Glomerular visceral epithelial cell (primary cell): ENCODE measurements around the gene SREBF1.

ENCODE experiments used
- DNase-seq: peaks from one replicate; pipeline ENCODE4 v3.0.0-alpha.2; 2016; ENCODE audit errors: extremely low spot score

The SREBF1 gene

DNA sequence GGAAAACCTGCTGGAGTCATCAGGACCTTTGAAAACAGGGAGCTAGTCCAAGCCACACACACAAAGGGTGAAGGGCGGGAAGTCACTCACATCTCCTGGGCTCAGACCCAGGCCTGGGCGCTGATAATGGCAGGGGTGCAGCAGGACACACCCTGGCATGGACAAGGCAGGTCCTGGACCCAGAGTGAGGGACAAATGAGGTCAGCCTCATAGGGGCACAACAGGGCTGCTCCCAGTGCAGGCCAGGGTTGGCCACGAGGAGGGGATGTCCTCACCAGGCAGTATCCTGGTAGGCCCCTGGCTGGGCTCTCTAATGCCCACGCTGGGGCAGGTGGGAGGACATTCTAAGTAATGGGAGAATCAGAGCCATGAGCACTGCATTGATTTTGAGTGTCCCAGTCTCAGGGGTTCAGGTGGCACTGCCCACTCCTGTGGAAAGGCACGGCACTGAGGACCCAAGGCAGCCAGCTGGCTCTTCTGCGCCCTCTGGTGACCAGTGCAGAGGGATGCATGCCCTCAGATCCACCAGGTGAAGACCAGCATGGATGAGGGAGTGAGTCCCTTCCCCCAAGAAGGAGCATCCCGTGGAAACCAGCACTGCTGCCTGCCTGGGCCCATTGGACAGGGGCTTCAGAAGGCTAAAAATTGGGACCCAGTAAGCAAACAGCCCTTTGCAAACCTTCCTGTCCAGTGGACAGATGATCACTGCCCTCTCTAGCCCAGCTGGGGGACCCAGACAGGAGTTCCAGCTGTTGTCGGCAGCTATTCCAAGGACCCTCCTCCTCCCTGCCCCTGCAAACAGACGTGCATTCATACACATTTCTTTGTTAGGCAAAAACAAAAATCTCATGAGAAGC lies 23.4 kb upstream of the SREBF1 start:
- peak; percentile 74 for DNase-seq

DNA sequence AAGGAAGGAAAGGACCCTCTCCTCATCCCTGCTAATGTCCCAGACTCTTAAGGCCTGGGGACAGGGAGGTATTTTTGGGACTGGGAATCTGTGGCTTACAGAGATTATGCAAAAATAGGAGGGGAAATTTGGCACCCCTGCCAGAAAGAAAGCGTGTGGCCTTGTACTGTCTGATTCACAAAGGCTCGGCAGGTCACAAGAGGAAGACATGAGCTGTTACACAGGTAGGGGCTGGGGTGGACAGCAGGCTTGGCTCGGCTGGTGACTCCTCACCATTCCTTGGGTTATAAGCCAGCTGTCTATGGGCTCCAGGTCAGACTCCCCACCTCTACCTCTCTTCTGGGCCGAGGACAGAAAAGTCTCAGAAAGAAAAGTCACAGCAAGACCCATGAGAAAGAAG lies 20.7 kb upstream of the SREBF1 start:
- DNase-seq: no peak

DNA sequence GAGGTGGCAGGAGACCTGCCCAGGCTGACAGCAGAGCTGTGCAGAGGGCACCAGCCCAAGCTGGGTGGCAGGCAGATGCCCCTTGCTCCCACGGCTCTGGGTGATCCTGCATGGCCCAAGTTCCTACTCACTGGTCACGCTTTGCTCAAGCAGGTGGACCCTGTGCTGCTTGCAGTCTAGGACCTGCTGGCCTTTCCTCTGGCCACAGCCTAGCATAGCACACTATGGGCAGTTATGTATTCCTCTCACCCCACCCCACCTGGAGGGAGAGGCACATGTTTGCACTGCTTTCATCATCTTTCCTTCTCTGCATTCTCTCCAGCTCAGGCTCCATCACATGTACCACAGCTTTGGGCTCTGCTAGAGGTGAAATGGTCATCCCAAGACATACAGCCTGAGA lies 19.6 kb upstream of the SREBF1 start:
- no peak for DNase-seq

DNA sequence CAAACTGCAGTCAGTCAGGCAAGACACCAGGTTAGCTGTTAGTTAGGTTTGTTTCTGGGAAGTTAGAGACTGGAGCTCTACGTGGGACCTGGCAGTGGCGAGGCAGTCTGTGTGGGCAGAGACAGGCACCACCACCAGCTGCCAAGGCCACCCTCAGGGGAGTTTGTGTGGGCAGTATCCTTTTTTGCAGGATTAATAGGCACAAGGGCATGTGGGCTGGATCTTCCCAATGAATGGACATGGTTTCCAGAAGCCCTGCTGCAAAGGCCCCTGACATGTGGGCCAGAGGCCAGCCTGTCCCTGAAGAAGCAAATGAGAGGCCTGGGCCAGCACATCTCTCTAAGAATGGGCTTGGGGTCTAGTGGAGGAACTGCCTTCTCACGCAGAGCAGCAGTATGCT lies 19.2 kb upstream of the SREBF1 start:
- DNase-seq: no peak

DNA sequence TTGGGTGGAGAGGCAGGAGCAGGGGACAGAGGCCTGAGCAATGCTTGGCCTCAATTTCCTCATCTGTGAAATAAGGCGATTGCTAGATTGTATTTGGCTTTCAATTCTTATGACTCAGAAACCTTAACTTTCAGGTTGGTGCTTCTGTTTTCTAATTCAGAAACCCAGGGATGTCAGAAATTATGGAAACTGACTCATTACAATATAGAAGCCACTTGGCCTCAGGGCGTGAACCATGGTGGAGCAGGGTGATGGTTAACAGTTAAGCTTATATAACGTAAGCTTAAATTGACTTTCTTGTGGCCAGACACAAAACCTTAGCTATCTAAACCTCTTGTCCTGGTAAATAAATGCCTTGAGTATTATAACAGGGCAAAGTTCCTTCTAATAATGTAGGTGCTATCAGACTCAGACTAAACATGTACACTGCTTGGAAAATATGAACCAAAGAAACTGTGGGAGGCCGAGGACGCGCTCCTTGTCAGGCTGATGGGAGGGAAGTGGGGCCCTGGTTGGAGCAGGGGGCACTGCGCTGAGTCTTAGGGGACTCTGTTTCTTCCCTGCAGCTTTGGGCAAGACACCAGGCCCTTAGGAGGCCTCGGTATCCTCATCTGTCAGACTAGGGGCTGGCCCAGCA lies 17.1 kb upstream of the SREBF1 start:
- DNase-seq: no peak

DNA sequence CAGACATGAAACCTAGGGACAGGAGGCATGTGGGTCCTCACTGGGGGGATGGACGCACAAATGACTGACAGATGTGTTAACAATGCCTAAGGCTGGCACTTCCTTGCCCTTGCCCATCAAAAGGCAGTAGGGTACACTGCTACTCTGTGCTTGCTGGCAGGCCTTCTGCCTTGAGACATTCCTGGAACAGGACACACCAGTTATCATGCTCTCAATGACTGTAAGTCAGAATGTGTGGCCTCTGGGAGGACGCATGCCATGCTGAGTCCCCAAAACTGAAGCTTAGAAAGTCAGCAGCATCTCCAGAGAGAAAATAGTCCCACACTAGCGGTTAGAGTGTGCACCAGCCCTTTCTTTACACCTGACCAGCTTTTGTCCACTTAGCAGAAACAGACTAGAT lies 16.1 kb upstream of the SREBF1 start:
- DNase-seq: no peak

DNA sequence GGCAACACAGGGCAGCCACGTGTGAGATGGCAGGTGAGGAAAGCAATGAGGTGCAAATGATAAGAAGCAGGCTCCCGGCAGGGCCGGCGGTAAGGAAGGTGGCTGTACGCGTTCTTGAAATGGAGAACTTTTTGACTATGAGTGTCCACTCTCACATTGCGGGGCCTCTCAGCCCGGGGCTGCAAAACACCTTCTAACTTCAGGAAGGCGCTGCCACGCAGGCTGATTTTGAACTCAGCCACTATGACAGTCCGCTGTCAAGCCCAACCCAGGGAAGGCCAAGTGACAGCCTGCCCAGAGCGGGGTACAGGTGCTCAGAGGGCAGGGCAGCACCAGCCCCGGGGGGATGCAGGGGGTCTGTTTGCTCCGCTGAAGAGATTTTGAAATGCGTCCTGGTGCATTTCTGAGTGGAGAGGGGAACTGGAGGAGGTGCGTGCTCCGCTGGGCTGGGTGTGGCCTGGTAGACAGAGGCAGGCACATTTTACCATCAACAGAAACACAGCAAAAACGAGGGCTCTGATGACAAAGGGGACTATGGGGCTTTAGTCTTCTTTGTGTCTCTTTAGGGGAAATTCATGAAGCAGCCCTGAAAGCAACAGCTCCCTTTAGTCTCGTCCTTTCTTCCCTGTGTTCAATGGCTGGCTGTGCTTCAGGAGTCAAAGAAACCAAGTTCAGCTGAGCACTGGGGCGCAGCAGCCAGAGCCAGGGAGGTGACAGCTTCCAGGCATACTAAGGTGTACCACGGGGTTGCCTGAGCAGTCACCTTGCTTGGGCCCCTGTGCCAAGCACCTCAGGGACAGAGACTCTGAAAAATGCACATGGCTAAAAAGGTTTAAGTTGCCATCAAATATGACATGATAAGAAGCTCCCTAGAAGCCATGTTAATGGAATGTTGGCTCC lies 14.6 kb upstream of the SREBF1 start:
- DNase-seq: no peak

DNA sequence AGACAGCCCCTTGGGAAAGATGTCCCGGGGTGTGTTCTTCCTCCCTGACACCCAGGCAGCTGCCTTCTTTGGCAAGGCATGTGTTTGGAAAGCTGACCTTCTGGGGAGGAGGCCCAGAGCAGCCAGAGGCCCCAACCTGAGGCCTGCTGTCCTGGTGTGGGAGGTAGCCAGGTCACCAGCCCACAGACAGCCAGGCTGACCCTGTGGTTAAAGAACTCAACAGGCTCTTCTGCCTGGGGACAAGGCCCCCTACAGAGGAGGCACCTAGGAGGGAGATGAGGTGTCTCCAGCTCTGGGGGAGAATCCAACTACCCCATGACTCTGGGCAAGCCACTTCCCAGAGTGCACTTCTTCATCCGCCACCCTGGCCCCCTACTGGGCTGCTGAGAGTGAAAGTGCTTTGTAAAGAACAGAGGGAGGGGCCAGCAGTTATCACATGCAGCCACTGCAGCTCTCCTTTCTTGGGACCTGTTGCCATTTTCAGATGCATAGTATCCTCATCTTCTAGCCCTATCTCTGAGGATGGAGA lies 13.1 kb upstream of the SREBF1 start:
- DNase-seq: peak; percentile 68

DNA sequence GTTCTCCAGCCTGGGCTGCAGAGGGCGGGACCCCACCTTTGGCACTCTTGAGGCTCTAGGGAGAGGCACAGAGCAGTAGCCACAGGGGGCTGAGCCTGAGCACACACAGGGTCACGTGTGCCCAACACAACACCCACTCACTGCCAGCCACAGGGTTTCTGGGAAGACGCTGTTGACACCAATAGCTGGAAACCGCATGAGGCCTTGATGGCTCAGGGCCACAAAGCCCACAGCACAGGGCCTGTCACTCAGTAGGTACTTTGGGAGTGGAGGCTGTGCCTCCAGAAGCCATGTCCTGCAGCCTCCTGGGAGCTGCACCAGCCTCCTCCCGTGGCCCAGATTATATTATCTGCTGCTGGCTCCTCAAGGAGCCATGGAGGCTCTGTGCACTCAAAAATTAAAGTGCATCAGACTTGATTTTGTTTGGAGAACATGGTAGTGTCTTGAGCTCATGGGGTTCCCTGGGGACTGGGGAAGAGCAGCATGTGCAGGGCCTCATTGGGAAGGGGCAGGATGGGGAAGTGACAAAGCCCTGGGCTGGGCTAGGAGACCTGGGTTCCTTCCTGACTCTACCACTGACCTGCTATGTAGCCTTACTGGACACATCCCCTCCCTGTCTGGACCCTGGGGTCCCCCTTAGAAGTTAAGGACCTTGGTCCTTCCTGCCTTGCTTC lies 12.5 kb upstream of the SREBF1 start:
- DNase-seq: no peak

DNA sequence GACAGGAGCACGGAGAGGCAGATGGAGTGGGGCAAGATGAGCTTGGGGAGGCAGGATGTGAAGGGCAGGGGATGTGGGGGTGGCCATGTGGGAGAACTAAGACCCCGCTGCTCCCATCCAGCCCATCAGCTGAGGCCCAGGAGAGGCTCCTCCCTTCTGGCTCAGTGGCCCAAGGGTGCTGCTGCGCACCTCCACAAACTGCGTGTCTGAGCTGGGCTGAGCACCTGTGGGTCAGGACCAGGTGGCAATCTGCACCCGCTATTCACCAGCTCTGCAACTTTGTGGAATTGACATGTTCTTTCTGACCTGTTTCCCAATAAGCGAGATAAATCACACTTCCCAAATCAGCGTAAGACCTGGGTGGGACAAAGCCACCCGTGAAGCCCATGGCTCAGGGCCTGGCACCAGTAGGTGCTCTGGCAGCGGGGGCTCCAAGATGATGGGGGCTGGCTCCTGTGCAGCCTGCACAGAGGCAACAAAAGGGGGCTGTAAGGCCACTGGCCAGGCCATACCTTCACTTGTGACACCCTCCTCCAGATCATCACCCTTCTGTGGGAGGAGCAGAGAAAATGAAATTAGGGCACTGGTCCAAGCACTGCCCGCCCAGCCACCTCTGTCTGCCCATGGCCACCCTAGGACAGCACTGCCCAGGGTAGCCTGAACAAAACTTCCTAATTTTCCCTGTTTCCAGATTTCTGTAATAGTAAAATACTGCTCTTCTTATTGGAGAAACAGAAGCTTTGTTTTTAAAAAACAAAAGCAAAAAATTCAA lies 11.7 kb upstream of the SREBF1 start:
- no peak for DNase-seq

DNA sequence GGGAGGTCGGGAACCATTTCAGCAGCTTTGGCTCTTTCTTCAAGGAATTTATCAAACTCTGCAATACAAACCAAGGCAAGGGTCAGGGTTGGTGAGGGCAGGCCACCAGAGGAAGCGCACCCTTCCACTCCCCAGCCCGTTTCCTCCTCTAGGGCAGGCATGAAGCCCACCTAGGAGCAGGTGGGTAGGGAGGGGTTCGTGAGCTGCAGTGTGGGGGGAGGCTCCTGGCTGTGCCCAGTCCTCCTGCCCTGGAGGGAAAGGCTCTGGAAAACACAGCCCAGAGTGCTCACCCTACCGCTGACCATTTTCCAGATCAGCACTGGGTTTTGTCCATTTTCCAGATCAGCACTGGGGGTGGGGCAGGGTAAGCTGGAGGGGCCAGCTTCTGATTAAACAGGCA lies 10.9 kb upstream of the SREBF1 start:
- DNase-seq: no peak

DNA sequence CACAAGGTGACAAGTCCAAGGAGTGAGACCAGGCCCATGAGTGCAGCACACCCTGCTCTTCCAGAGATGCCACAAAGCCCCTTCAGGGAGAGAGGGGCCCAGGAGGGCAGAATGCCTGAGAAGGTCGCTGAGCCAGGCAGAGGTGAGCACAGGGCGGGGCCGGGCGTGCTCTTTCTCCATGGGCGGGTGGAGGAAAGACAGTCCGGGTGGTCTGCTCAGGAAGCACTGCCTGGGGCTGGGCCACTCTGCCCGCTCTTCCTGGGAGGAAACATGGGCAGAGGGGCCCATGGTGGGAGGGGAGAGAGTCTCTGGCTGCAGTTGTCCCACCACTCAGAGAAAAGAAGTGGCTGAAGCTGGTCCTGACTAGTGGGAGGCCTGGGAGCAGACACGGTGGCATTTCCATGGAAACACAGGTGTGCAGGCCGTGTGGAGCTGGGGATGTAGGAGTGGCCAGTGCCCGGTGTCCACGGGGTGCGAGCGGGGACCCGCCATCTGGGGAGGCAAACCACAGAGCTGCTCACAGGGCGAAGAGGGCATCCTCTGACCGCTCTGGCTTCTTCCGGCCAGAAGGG lies 10.4 kb upstream of the SREBF1 start:
- no peak for DNase-seq

DNA sequence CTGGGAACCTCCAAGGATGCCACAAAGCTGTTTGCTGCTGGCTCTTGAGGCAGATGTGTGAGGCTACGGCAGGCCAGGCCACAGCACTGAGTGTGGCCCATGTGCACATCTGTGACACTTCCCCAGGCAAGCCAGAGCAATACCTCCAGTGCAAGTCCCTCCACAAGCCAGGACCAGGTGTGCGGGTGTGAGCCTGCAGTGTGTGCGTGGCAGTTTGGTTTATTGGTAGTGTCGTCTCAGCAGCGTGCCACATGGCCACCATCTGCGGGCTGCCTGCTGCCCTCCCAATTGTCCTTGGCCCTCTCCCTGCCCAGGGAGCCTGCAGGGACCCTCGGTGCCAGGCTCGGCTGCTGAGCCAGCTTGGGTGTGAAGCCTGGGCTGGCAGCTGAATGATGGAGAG lies 9.9 kb upstream of the SREBF1 start:
- no peak for DNase-seq

DNA sequence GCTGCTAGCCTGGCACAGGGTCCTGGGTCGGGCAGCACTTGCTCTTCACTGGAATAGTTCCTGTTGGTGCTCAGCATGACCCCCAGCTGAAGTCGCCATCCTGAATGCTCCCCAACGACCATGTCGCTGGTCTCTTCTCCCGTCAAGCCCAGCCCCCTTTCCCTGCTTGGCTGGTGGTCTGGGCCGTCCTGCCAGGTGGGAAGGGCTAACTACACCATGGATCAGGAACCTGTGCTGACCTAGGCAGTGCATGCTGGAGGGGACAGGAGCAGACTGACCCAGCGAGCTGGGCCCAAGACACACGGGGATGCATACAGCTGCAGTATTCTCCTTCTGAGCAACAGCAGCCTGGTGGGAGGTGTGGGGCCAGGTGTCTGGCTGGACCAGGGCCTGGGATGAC lies 9.2 kb upstream of the SREBF1 start:
- no peak for DNase-seq

DNA sequence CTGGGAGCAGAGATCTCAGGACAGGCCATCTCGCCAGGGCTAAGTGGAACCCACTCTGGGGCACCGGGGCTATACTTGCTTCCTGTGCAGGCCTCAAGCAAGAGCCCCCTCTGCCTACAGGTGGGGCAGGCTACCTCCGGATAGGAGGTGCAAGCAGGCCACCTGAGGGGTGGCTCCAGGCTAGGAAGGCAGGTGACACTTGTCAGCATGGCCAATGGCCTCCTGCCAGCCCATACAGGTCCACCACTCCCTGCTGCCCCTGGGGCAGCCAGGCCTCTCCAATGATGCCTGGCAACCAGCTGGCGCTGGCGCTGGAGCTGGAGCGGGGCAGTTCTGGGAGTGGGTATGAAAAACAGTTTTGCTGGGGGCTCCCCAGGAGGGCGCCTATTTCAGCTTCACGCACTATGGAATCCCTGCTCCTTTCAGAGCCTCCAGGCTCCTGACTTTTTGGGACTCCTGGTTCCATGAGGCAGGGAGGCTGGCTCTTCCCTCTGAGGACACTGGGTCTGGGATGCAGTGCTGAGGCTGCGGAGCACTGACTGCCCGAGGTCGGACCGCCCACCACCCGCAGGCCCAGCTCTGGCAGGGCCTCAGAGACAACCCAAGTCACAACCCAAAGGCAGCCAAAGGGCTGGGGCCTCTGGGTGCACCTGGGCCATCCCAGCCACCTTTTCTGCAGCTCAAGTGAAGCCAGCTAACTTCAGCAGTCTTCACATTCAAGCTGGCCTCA lies 8.4 kb upstream of the SREBF1 start:
- DNase-seq: no peak

DNA sequence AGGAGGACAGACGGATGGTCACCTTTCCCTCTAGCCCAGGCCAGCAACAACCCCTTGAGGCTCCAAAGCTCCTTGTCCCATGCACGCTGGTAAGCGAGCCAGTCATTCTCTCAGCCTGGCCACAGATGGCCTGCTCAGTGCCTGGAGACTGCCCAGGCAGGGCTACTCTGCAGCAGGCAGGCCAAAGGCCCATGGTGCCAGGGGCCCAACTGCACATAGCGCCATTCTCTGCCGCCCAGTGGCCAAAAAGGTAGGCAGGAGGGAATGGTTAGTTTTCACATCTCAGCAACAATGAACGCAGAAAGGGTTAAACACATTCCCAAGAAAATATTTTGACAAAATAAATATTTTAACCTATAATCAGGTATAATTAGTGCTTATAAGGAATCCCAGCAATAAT lies 7.7 kb upstream of the SREBF1 start:
- DNase-seq: no peak

DNA sequence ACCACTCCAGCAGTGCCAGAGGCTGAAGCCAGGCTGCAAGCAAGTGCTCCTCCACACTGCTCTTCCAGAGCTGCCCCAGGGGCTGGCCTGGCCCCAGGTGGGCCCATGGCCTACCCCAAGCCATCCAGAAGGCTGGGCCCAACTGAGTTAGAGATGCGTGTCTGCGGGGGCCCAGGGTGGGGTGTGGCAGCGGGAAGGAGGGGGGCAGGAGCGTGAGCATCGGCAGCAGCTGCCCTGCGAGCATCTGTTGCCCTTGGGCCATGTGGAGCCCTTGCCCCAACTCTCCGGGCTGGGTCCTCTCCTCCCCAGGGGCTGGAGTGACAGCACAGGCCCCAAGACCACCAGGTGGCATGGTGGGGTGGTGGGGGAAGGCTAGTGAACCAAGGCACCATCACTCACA lies 7.3 kb upstream of the SREBF1 start:
- no peak for DNase-seq

DNA sequence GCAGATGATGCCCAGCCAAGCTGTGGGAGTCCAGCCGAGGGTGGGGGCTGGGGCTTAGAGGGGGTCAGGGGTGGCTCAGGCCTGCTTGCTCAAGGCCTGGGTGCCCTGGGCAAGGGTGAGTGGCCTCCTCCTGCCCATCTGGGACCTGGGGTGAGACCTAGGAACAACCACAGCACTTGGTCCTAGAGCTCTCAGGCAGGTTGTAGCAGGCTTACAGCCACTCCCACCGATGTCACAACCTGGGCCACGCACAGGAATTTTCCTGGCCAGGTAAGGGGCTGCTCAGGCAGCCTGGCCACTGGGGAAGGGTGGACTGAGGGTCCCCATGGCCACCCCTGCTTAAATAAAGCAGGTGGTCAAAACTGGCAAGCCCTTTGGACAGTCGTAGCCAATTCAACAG lies 6.3 kb upstream of the SREBF1 start:
- no peak for DNase-seq

DNA sequence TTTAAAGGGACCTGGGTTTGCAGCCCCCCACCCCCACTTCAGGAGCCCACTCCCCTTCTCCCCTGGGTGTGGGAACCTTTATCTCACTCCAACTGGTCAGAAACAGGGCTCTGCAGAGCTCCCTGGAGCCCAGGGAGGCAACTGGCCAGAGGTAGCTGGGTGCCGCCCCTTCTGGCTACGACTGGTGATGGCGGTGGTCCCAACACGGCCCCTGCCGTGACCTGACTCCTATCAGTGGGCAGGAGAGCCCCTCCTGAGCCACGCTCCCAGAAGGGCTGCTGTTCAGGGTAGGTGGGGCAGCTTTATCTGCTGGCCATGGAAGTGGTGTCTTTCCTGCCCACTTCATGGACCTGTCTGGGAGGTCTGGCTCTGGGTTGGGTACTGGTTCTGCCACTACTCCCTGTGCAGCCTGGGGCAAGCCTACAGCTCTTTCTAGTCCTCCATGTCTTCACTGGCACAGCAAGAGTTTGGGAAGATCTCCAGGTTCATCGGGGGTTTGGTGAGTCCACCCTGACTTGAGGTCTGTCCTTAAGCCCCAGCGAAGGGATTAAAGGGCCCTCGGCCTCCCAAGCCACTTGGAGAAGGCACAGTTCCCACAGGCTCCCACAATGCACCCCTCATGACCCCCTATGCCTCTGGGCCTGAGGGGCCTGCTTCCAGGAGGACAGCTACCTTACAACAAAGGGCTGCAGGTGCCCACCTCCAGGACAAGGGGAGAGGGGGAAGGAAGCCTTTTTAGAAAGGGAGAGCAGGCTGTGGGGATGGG lies 5.5 kb upstream of the SREBF1 start:
- DNase-seq: no peak
